HEK293T (cell line): ENCODE results near the gene MRPL48.

Source experiments
- BHLHE40 ChIP-seq: fragments of 450-650 bp; IDR thresholded peaks from 2 replicates; pipeline ENCODE4 v1.6.1; 2016; ENCODE audit warnings: mild to moderate bottlenecking, moderate library complexity, borderline replicate concordance
- CTBP1 ChIP-seq: fragments of 450-650 bp; IDR thresholded peaks from 2 replicates; pipeline ENCODE4 v1.6.1; 2016; ENCODE audit warnings: borderline replicate concordance
- ELF4 ChIP-seq: fragments of 450-650 bp; IDR thresholded peaks from 2 replicates; pipeline ENCODE4 v1.6.1; 2017; ENCODE audit warnings: antibody characterized with exemption
- FOXA1 ChIP-seq: fragments of 450-650 bp; IDR thresholded peaks from 2 replicates; pipeline ENCODE4 v1.6.1; 2016; ENCODE audit warnings: mild to moderate bottlenecking
- FOXK2 ChIP-seq: fragments of 450-650 bp; IDR thresholded peaks from 2 replicates; pipeline ENCODE4 v1.6.1; 2016; ENCODE audit warnings: mild to moderate bottlenecking
- FOXM1 ChIP-seq: fragments of 450-650 bp; IDR thresholded peaks from 2 replicates; pipeline ENCODE4 v1.6.1; 2017; ENCODE audit warnings: mild to moderate bottlenecking, borderline replicate concordance
- HDGF ChIP-seq: fragments of 450-650 bp; IDR thresholded peaks from 2 replicates; pipeline ENCODE4 v1.6.1; 2017; ENCODE audit warnings: antibody characterized with exemption, borderline replicate concordance
- L3MBTL2 ChIP-seq: fragments of 450-650 bp; conservative IDR thresholded peaks from 2 replicates; pipeline ENCODE4 v1.6.1; 2016; ENCODE audit warnings: mild to moderate bottlenecking
- LEF1 ChIP-seq: fragments of 450-650 bp; IDR thresholded peaks from 2 replicates; pipeline ENCODE4 v1.6.1; 2017; ENCODE audit warnings: mild to moderate bottlenecking, borderline replicate concordance
- SP1 ChIP-seq: fragments of 450-650 bp; IDR thresholded peaks from 2 replicates; pipeline ENCODE4 v1.6.1; 2017
- SUZ12 ChIP-seq: fragments of 450-650 bp; IDR thresholded peaks from 2 replicates; pipeline ENCODE4 v1.6.1; 2016; ENCODE audit warnings: mild to moderate bottlenecking
- TARDBP ChIP-seq: fragments of 450-650 bp; IDR thresholded peaks from 2 replicates; pipeline ENCODE4 v1.6.1; 2016
- TF ChIP-seq, protein P1 (sequence below): fragments of 450-650 bp; IDR thresholded peaks from 2 replicates; pipeline ENCODE4 v1.6.1; 2016

DNA sequence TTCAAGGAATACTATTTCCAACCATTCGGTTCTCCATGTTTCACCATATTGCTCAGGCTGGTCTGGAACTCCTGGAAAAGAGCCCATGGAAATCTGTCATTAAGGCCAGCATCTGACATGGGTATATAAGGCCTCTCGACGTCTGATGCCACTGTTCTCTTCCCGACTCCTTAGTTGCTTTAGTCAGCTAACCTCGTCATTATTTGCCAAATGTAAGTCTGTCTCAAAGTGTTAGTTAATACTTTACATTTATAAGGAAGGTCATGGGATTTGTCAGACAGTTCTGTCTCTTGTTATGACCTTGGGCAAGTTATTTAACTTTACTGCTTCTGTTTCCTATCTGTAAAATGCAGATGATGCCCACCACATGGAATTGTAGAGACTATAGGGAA lies 1.6 kb downstream of the MRPL48 start:
- TF ChIP-seq FOXM1 (no peak), SUZ12 (no peak), CTBP1 (no peak), FOXK2 (no peak), ELF4 (no peak), SP1 (no peak), BHLHE40 (no peak), L3MBTL2 (no peak), HDGF (no peak), FOXA1 (no peak), LEF1 (no peak), TARDBP (no peak)
- TF ChIP-seq, protein P1, sequence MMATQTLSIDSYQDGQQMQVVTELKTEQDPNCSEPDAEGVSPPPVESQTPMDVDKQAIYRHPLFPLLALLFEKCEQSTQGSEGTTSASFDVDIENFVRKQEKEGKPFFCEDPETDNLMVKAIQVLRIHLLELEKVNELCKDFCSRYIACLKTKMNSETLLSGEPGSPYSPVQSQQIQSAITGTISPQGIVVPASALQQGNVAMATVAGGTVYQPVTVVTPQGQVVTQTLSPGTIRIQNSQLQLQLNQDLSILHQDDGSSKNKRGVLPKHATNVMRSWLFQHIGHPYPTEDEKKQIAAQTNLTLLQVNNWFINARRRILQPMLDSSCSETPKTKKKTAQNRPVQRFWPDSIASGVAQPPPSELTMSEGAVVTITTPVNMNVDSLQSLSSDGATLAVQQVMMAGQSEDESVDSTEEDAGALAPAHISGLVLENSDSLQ = no peak
